GDM1 (cell line): ENCODE results near the gene MYOM3.
"Not testable (repeated sequence)": the region's sequence is repeated elsewhere in the genome, so short reads cannot be mapped to it uniquely, and the experiment has no call there.

ENCODE experiments used
- DNase-seq: peaks from one replicate; lab custom pipeline; 2025; lab: John Stamatoyannopoulos, UW

The MYOM3 gene

DNA sequence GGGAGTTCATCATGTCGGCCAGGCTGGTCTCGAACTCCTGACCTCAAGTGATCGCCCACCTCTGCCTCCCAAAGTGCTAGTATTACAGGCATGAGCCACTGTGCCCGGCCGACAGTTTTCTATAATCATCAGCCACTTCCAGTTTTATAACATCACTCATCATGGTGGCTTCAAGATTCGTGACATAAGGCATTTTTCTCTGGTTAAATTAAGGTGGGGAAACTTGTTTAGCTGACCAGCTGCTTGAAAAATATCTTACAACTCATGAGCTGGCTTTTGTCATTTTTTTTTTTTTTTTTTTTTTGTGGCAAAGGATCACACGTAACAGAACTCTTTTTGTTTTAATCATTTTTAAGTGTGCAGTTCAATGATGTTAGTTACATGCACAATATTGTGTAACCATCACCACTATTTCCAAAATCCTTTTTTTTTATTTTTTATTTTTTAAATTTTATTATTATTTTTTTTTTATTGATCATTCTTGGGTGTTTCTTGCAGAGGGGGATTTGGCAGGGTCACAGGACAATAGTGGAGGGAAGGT lies 80.9 kb downstream of the MYOM3 start:
- not testable (repeated sequence) for DNase-seq

DNA sequence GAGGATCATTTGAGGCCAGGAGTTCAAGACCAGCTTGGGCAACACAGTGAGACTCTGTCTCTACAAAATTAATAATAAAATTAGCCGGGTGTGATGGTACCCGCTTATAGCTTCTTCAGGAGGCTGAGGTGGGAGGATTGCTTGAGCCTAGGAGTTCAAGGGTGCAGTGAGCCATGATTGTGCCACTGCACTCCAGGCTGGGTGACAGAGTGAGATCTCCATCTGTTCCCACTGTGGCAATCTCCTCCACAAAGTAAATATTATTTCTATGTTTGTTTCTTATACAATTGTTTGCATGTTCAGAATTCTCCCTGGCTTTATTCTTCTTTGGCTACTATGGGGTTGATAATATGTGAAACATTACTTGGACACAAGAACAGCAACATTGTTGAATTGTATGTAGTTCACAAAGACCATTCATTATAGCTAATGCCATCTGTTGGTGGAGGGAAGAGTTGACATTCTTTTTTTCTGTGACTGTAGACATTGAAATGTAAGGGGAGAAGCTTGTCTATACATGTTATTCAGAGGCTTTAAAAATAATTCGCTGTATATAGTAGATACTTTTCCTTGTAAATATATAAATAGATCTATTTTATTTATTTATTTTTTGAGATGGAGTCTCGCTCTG lies 84.0 kb downstream of the MYOM3 start:
- DNase-seq = peak; percentile 32

DNA sequence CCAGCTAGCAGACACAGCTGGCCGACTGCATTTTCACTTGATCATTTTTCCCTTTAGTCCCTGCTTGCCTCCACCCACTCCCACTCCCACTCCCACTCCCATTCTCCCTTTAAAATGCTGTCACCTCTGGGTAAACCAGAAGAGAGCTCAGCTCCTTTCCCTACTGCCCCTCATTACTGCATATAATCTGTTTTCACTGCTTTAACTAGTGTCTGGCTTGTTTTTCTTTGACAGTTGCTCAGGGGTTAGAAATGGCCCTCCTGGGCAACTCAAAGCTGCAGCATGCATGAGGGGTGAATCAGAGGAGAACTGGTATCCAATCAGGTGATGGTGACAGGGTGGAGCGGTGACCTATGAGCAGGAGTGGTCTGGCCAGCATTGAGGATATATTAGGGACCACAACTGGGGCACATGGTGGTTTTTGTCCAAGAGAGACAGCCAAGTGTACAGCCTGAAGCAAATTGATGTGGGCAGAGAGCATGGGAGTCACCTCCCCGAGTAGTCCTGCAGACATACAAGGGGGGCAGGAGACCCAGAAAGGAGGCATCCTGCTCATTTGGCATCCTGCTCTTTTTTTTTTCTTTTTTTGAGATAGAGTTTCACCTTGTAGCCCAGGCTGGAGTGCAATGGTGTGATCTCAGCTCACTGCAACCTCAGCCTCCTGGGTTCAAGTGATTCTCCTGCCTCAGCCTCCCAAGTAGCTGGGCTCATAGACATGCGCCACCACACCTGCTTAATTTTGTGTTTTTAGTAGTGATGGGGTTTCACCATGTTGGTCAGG lies 89.2 kb downstream of the MYOM3 start:
- no peak for DNase-seq

DNA sequence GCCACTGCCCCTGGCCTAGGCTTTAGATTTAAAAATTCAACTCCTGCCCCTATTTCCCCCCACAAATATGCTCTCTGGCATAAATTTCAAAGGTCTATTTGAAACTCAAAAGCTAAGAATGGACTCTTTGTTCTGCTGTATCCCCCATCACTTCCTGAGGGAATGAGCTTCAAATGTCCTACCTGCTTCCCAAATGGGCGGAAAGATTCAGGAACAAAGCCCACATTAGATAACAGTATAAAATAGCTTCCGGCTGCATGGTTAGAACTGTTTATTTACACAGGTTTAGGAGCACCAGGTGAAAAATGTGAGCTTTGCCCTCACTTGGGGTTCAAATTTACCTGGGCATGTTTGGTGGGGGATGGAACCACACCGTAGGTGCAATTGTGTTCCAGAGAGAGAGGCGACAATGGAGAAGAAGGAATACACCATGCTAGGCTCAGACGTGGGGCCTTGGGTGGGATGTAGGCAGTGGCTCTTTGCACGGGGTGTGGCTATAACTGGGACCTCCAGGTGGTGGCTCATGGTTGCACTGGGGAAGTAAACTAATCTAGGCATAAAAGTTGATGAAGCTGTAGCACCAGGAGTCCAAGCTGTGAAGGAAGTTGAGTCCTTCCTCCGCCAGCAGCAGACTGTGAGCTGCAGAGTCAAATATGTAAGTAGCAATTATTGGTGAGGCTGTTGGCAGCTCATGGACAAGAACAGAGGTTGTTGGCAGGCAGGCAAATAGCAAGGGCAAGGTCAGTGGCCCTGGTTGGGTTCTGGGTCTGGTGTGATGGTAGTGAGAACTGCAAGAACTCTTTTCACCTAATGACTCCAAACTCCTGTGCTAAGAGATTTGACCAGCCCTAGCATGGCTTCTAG lies 90.3 kb downstream of the MYOM3 start:
- DNase-seq = no peak

DNA sequence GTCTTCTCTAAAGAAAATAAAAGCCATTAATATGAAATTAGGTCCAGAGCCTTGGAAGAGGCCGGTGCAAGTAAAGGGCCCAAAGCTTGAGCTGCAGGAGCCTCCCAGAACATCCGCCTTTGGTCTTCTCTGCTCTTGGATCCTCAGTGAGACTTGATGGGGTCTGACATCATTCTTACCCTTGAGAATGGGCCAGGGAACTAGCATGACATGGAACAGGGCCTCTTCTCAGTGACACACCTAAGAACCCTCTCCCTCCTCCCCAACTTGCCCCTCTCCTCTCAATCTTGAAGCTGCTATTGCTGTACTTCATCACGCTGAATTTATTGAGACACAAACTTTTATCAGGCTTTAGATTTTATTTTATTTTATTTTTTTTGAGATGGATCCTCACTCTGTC lies 91.5 kb downstream of the MYOM3 start:
- DNase-seq = no peak

DNA sequence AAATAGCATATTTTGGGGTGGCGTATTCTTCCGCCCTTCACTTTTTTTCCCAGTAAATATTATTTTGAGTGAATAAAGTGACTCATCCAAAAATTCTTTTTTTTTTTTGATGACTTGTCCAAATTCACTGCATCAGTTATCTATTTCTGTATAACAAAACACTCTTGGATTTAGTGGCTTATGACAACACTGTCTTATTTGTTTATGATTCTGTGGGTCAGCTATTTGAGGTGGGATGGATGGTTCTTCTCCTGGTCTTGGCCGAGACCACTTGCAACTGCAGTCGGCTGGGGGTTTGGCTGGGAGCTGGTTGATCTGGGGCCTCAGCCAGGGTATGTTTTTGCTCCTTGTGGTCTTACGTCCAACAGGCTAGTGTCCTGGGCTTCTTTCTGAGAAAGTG lies 91.9 kb downstream of the MYOM3 start:
- DNase-seq = no peak

DNA sequence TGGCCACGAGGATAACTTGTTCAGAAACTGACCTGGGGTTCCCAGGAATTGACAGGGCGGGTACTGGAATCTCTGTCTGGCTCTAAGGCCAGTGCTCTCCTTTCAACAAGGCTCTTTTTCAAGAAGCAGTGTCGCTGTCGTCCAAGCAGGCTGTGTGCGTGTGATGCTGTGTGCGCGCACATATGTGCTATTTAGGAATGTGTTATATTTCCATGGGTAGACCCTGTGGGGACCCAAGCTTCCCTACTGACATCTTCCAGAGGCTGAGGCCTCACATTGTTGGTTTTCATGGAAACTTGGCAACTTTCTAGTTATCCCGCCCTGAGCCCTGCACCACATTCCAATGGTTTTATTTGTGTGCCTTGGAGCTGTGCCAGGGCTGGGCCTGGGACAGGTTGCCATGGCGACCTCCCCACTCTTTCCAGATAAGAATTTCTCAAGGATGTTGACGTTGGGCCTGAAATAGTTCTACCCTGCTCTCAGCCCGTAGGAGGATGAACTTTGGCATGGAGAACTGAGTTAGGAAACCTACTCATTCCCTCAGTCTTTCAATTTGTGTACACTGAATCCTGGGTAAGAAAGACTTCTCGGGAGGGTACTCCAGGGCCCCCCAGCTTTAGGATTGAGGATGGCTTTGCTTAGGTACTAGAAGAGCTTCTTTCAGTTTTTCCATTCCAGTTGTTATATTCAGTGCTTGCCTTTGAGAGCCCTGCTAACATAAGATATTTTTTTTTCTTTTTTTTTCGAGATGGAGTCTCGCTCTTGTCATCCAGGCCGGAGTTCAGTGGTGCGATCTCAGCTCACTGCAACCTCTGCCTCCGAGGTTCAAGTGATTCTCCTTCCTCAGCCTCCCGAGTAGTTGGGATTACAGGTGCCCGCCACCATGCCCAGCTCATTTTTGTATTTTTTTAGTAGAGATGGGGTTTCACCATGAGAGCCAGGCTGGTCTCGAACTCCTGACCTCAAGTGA lies 93.0 kb downstream of the MYOM3 start:
- DNase-seq = no peak

DNA sequence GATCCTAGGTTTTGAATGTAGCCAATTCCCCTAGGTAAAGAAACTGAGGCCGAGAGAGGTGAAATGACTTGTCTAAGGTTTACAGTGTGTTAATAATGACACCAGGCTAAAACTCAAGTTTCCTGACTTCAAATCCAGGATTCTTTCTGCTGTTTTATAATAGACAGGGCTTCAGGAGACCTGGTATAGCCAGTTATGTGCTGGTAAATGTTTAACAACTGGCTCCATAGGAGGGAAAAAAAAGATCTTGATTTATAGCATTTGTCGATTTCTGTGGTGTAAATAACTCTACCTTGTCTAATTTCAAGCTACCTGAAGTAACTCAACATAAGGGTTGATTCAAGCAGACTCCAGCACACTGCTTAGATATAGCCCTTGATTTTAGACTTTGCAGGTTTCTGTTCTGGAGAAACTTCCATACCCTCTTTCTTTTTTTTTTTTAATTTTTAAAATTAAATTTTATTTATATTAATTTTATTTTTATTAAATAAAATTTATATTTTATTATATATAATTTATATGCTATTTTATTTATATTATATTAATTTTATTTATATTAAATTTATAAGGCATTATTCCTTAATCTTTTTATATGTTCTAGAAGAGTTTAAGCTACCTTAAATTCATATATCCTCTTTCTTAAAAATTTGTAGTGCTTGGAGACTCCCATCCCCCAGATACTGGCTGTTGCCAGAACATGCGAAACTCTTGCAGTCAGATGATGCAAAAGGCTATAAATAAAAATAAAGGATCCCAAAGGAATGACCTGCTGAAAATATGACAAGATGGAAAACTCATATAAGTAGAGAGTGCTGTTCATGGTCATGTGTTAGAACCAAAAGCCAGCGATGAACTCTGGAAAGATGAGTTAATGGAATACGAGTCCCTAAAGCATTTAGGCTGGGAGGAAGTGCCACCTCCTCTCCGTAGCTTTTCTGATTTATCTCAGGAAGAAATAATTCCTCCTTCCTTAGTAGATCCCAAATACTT lies 96.4 kb downstream of the MYOM3 start:
- no peak for DNase-seq

DNA sequence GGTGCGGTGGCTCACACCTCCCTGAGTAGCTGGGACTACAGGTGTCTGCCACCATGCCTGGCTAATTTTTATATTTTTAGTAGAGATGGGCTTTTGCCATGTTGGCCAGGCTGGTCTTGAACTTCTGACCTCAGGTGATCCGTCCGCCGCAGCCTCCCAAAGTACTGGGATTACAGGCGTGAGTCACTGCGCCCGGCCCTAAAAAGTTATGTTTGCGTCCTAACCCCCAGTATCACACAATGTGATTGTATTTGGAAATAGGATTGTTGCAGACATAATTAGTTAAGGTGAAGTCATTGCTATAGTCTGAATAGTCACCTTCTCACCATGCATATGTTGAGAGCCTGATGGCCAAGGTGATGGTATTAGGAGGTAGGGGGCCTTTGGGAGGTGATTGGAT lies 99.1 kb downstream of the MYOM3 start:
- not testable (repeated sequence) for DNase-seq

DNA sequence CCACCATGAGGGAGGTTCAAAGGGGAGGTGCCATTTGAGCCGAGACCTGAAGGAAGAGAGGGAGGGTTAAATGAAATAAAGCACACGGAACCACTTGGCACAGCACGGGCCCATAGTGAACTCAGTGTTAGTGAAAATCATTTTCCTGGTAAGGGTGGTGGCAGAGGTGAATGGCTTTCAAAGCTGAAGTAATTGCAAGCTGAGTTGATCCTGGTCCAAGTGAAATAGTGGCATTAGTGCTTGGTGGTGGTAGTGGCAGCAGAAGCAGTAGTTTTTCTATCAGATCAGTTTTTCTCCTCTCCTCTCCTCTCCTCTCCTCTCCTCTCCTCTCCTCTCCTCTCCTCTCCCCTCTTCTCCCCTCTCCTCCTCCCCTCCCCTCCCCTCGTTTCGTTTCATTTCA lies 101.3 kb downstream of the MYOM3 start:
- no peak for DNase-seq

DNA sequence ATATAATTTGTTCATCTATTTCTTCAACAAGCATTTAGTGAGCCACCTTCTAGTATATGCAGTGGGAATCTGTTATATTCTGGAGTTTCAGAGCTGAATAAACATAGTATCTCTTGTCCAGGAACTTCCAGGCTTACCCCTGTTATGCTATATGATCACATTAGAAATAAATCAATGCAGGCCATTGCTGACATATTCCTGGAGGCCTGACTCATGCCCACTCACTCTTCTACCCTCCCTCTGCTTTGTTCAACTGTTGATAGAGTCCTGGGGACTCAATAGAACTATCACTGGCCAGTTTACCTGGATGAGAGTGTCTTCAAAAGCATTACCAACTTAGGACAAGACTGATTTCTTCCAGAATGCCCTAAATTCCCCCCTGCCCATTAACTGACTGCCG lies 102.5 kb downstream of the MYOM3 start:
- DNase-seq = no peak

DNA sequence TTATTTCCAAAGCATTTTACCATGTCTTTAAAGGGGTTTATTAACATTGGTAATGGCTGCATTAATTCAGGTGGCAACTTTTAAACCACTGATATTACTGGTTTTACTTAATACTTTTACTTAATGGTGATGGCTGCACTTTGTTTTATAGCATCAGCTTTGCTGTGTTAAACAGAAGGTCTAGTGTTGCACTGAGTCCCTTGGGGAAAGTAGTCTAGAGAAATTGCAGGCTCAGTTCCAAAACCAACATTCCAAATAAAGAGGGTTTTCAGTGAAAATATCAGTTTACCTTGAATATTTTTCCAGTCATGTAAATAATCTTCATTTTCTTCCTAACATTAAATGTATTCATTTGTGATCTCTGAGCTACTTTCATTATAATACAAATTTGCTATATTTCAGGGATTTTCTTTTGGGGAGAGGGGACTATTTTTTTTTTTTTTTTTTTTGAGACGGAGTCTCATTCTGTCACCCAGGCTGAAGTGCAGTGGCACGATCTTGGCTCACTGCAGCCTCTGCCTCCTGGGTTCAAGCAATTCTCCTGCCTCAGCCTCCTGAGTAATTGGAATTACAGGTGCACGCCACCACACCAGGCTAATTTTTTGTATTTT lies 103.3 kb downstream of the MYOM3 start:
- DNase-seq = not testable (repeated sequence)

DNA sequence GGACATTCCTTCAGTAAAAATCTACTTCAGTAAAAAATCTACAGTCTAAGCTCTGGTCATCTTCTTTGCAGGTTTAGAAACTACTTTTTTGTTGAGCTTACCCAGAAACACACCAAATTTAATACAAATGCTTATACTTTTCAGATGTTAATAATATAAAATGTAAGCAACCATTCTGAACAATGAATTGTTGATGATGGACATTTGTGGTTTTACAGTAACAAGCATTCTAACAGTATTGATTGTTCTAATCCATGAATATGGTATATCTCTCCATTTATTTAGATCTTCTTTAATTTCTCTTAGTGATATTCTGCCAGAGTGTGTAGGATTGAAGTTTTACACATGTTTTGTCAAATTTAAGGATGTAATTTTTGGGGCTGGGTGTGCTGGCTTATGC lies 104.9 kb downstream of the MYOM3 start:
- DNase-seq = no peak
